HG02884 (cell line): ENCODE data around the gene NCAM2.

Experiments
- ATAC-seq: cut with Tn5 transposase; IDR thresholded peaks from one replicate; pipeline ENCODE4 v1.9.1; 2021; ENCODE audit warnings: mild to moderate bottlenecking, moderate library complexity; ENCODE audit not compliant: unreplicated experiment

NCAM2 gene

DNA sequence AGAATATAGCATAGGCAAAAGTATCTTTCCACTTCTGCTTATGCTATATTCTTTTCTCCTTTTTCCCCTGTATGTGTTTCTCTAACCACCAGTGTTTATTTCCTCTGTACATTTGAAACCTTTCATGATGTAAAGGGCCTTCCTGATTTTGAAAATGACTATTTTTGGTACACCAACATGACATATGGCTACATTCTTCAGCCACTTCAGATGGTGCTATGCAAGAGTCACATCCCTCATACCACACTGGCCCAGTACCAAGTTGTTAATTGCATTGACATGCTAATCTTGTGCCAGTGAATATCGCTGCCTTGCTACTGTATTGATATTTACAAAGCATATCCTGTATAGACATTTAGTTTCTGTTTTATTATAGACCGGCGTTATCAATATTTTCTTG, 408.7 kb downstream of the NCAM2 start:
- ATAC-seq: no peak

- no peak for ATAC-seq
Observed at GRCh38 chr21:21412096-21412495, 413.9 kb downstream of the NCAM2 start.

- ATAC-seq: no peak
Observed at GRCh38 chr21:21415741-21416140, 417.5 kb downstream of the NCAM2 start.

- no peak for ATAC-seq
Observed at GRCh38 chr21:21434944-21435343, 436.7 kb downstream of the NCAM2 start.

DNA sequence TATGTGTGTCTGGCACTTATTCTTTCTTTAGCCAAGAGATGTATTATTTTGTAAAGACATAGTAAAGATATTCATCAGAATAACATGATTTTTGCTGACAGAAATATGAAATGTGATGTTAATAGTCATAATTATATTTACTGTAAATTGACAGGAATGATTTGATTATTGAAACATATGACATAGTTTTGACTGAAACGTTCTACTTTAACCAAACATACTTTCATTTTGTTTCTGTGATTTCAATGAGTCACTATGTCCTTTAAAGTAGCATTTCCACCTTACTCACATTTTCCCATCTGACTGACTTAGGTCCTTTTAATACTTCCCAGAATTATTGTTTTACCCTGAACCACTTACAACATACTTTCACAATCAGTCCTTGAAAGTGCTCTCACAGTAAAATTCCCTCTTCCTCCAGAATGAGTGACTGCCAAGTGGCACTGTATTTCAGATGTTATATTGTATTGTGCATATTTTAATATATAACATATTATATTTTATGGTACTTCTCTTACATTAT, 437.9 kb downstream of the NCAM2 start:
- no peak for ATAC-seq

GRCh38 chr21:21439761-21440160, 441.6 kb downstream of the NCAM2 start:
- no peak for ATAC-seq

- no peak for ATAC-seq
Observed at GRCh38 chr21:21457077-21457476, 458.9 kb downstream of the NCAM2 start.

- ATAC-seq: no peak
Observed at GRCh38 chr21:21458124-21458631, 460.0 kb downstream of the NCAM2 start.

GRCh38 chr21:21460979-21461378, 462.8 kb downstream of the NCAM2 start:
- ATAC-seq: no peak

GRCh38 chr21:21463456-21463855, 465.2 kb downstream of the NCAM2 start:
- no peak for ATAC-seq

- ATAC-seq: no peak
Observed at GRCh38 chr21:21464684-21465083, 466.5 kb downstream of the NCAM2 start.

DNA sequence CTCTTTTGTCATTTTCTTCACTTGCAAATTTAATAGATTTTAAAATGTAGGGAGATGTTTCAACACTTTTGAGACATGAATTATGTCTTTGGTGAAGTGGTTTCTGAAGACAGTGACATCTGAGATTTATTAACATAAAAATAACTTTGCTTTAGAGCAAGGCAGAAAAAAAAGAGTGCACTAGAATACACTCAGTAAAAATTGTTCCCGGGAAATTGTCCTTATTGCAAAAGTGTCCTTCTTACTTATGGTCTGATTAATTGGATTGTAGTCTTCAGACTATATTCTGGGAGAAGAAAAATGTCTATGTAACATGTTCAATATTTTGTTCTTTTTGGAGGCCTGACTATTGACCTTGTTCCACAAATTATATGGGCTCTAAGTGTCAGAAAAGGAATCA, 468.5 kb downstream of the NCAM2 start:
- no peak for ATAC-seq

DNA sequence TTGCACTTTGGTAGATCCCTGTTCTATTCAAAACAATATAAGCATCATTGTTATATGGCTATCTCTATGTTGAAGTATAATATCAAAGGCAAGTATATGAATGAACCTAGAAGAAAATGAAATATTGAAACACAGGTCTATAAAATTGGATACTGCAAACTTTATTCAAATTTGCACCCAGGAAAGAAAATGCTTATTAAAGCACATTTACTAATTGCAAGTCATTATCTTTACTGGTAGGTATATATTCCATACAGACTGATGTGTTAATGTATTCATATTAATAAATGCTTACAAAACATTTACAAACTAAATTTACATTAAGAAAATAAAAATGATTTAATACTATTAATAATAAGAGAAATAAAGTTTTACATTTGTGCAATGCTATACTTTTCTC, 469.8 kb downstream of the NCAM2 start:
- no peak for ATAC-seq

- ATAC-seq: no peak
Observed at GRCh38 chr21:21481239-21481638, 483.0 kb downstream of the NCAM2 start.

GRCh38 chr21:21508859-21509258, 510.6 kb downstream of the NCAM2 start:
- ATAC-seq: no peak

GRCh38 chr21:21530680-21531079, 532.5 kb downstream of the NCAM2 start:
- no peak for ATAC-seq

DNA sequence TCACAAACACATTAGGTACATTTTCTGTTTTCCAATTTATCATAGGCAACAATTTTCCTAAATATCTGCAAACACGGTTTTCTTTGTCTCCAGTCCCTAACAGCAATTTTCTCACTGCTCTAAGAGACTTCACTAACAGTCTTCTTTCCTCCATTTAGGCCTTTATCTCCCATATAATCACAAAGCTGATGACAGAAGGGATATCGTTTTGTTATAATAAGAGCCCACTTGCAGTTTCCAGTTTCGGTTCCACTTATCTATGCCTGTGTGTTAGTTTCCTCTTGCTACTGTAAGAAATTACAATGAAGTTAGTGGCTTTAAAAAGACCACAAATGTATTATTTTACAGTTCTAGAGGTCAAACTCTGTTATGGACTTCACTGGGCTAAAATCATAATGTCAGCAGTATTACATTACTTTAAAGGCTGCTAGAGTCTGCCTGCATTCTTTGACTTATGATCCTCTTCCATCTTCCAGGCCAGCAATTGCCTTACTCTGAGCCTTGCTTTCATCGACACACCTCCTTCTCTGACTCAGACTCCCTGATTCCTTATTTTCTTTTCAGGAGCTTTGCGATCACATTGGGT, 549.3 kb downstream of the NCAM2 start:
- ATAC-seq: no peak

DNA sequence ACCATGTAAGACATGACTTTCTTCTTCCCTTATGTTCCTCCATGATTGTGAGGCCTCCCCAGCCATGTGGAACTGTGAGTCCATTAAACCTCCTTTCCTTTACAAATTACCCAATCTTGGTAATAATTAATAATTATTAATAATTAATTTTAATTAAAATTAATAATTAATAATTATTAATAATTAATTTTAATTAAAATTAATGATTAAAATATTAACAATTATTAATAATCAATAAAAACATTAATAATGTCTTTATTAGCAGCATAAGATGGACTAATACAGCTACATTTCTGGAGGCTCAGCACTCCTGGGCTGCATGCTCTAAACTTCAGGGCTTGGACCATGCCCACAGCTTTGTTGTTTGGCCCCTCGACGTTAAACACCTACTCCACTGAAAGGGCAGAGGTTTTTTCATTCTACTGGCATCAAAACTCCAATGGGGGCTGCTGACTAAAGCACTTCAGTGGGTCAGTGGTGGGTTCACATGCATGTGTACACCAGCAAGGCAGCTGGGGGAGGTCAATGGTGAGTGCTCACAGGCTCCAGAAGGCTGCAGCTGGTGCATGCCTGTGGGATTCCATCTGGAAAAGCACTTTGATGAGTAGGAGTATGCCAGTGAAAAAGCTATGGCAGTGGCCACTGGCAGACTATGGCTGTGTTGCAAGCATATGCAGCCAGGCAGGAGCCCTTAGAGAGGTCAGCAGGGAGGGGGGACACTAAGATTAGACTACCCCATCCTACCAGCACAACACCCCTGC, 561.3 kb downstream of the NCAM2 start:
- ATAC-seq: no peak
